Nephron (organoid): ENCODE results near the gene PRKAG2.

Experiments
- H3K27ac Mint-ChIP-seq, 3 experiments: 2 replicates each; pipeline ENCODE4 v1.8.0; 2020; ENCODE audit warnings: mixed read lengths in 3 of 3, mild to moderate bottlenecking in 2 of 3, moderate library complexity in 1 of 3
- H3K27me3 Mint-ChIP-seq: 2 replicates; pipeline ENCODE4 v1.8.0; 2021; ENCODE audit warnings: low read depth, mild to moderate bottlenecking, moderate library complexity, mixed read lengths
- H3K36me3 Mint-ChIP-seq: 2 replicates; pipeline ENCODE4 v1.8.0; 2020; ENCODE audit warnings: low read depth, mixed read lengths
- H3K4me1 Mint-ChIP-seq: 2 replicates; pipeline ENCODE4 v1.8.0; 2020; ENCODE audit warnings: mixed read lengths
- H3K4me3 Mint-ChIP-seq, 3 experiments: 2 replicates each; pipeline ENCODE4 v1.8.0; 2020; ENCODE audit warnings: mild to moderate bottlenecking in 3 of 3, mixed read lengths in 3 of 3, moderate library complexity in 2 of 3
- H3K9me3 Mint-ChIP-seq: 2 replicates; pipeline ENCODE4 v1.8.0; 2020; ENCODE audit warnings: mixed read lengths
- TF ChIP-seq, protein P1 (sequence below), 3 experiments: fragments of 200-600 bp; sonication (generic); IDR thresholded peaks; one replicate each; pipeline ENCODE4 v1.5.0; 2021; ENCODE audit warnings: antibody characterized with exemption in 3 of 3; ENCODE audit not compliant: unreplicated experiment in 3 of 3

The PRKAG2 gene

DNA sequence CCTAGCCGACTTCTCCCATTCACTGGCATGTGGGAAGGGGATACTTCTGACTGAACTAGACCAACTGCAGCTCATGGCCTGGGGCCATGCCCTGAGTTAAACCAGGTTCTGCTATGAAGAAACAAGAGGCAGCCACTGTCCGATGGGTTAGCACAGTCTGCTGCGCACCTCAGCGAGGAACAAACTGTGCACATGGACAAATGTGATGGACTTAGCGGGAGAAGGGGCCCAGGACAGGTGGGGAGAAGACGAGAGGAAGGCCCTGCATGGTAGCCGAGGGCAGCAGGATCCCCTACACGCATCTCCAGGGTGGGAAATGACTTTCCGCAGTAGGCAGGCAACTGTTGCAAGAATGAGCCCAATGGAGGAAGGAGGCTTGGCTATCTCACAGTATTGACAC, 115.0 kb downstream of the PRKAG2 start:
- H3K4me1 Mint-ChIP-seq = peaks cover 23% of the 10 kb centered on the region
- no peaks in the 10 kb centered on the region for H3K36me3 Mint-ChIP-seq
- H3K4me3 Mint-ChIP-seq = no peak overlapping the region
- H3K27ac Mint-ChIP-seq = no peak overlapping the region
- peaks cover 2% of the 10 kb centered on the region for H3K9me3 Mint-ChIP-seq
- TF ChIP-seq, protein P1, sequence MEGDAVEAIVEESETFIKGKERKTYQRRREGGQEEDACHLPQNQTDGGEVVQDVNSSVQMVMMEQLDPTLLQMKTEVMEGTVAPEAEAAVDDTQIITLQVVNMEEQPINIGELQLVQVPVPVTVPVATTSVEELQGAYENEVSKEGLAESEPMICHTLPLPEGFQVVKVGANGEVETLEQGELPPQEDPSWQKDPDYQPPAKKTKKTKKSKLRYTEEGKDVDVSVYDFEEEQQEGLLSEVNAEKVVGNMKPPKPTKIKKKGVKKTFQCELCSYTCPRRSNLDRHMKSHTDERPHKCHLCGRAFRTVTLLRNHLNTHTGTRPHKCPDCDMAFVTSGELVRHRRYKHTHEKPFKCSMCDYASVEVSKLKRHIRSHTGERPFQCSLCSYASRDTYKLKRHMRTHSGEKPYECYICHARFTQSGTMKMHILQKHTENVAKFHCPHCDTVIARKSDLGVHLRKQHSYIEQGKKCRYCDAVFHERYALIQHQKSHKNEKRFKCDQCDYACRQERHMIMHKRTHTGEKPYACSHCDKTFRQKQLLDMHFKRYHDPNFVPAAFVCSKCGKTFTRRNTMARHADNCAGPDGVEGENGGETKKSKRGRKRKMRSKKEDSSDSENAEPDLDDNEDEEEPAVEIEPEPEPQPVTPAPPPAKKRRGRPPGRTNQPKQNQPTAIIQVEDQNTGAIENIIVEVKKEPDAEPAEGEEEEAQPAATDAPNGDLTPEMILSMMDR (IDR thresholded peaks at IDR 0.05; ENCODE audit: unreplicated experiment in 3 of 3) = no peak
- H3K27me3 Mint-ChIP-seq = peaks cover 61% of the 10 kb centered on the region

DNA sequence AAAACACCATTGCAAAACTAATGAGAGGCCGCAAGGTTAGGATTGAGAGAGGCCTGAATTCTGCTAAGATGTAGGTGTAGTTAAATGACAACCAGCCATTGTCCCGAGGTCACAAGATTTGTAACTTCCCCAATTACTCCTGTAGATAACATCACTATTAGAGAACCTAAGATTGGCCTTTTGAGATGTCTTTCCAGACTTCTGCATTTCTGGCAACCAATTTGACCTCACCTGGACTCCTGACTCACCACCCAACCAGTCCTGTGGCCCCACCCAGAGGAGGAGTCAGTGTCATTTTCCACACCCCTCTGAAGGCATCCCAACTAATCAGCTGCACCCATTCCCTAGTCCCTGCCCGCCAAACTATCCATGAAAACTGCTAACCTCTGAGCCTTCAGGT, 115.7 kb downstream of the PRKAG2 start:
- H3K27ac Mint-ChIP-seq = no peak overlapping the region
- H3K27me3 Mint-ChIP-seq = peaks cover 65% of the 10 kb centered on the region
- no peak overlapping the region for H3K4me3 Mint-ChIP-seq
- TF ChIP-seq, protein P1 (IDR thresholded peaks at IDR 0.05; ENCODE audit: unreplicated experiment in 3 of 3) = no peak
- no peaks in the 10 kb centered on the region for H3K36me3 Mint-ChIP-seq
- H3K9me3 Mint-ChIP-seq = no peaks in the 10 kb centered on the region
- peaks cover 29% of the 10 kb centered on the region for H3K4me1 Mint-ChIP-seq

GRCh38 chr7:151759591-151760042, 117.3 kb downstream of the PRKAG2 start:
- H3K27me3 Mint-ChIP-seq = peaks cover 70% of the 10 kb centered on the region
- H3K27ac Mint-ChIP-seq = peak overlapping the region in 1 of 3 experiments; percentile 8
- H3K36me3 Mint-ChIP-seq = no peaks in the 10 kb centered on the region
- no peaks in the 10 kb centered on the region for H3K9me3 Mint-ChIP-seq
- TF ChIP-seq, protein P1 (IDR thresholded peaks at IDR 0.05; ENCODE audit: unreplicated experiment in 3 of 3) = peak; percentile 79 to 93 (median 89)
- H3K4me1 Mint-ChIP-seq = peaks cover 39% of the 10 kb centered on the region
- no peak overlapping the region for H3K4me3 Mint-ChIP-seq

DNA sequence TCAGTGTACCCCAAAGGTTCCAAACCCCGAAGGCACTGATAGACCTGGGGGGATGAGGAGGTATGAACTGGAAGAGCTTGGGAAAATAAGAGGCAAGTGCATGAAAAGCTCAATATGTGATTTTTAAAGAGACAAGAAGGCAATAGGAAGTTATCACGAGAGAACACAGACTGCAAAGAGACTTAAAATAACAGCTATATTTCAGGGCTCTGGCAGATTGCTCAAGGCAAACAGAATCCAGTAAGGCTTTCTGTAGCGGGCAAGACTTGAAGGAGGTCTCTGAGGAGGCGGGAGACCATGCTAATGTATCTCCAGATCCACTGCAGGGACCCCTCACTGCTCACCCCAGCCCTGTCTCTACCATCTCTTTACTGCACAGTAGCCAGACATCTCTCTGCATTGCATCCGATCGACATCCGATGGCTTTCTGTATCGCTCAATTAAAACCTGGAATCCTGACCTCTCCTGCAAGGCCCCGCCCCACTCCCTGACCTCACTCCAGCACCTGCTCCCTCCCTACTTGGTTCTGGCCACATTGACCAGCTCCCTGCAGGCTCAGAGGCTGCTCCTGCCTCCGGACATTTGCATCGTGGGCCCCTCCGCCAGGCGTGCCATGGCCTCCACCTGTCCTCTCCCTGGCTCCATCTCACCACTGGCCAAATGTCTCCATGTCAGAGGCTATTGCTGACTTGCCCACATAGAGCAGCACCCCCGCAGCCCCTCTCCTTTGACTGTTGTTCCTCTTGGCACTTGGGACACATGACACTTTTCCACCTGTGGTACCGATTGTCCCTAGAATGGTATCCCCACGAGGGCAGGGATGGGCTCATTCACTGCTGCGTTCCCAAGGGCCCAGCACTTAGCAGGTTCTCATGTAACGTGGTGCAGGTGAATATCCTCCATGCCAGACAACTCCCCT, 118.0 kb downstream of the PRKAG2 start:
- Mint-ChIP-seq H3K4me3 (no peak overlapping the region), H3K27me3 (peaks cover 66% of the 10 kb centered on the region)
- TF ChIP-seq, protein P1 (IDR thresholded peaks at IDR 0.05; ENCODE audit: unreplicated experiment in 3 of 3) = no peak

DNA sequence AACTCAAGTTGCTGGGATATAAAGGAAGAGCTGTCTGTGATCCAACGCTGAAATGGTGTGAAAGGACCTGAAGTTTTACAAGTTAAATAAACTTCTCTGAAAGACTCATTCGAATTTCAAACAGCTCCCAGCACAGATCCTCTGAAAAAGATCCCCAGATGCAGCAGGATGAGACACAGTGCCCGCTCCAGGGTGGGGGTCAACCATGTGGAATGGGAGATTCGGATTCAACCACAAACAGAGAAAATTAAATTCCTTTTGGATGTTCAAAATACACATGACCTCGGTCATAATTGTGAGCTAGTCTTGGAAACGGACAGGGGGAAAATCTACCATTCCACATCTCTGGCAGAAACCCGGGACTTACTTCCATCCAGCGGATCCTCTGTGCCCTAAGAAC, 119.6 kb downstream of the PRKAG2 start:
- Mint-ChIP-seq H3K4me1 (peaks cover 50% of the 10 kb centered on the region), H3K9me3 (no peaks in the 10 kb centered on the region), H3K4me3 (no peak overlapping the region), H3K36me3 (no peaks in the 10 kb centered on the region), H3K27me3 (peaks cover 56% of the 10 kb centered on the region), H3K27ac (peak overlapping the region in 1 of 3 experiments; percentile 67)
- TF ChIP-seq, protein P1 (IDR thresholded peaks at IDR 0.05; ENCODE audit: unreplicated experiment in 3 of 3) = no peak

More for the DNA sequence above, 118.0 kb downstream of the PRKAG2 start:
- H3K27ac Mint-ChIP-seq = no peak overlapping the region
- peaks cover 44% of the 10 kb centered on the region for H3K4me1 Mint-ChIP-seq
- no peaks in the 10 kb centered on the region for H3K9me3 Mint-ChIP-seq
- no peaks in the 10 kb centered on the region for H3K36me3 Mint-ChIP-seq
